SU-DHL-6 (cell line): Measurements from ENCODE around the gene UFD1.

Source experiments
- H2AFZ ChIP-seq: fragments of 200-600 bp; sonication (generic); 2 replicates; pipeline ENCODE4 v1.6.1; 2014; ENCODE audit warnings: low read depth, mild to moderate bottlenecking, moderate library complexity, mixed read lengths, antibody characterized with exemption, low read length; ENCODE audit not compliant: severe bottlenecking
- H3F3A ChIP-seq: fragments of 200-600 bp; shearing (Covaris generic); 2 replicates; pipeline ENCODE4 v1.6.0; 2016; ENCODE audit warnings: antibody characterized with exemption, mild to moderate bottlenecking; ENCODE audit not compliant: insufficient read depth
- H3K27ac ChIP-seq: fragments of 200-600 bp; sonication (generic); 2 replicates; pipeline ENCODE4 v1.5.1; 2016; ENCODE audit warnings: low read depth, mild to moderate bottlenecking, low read length, moderate library complexity, mixed read lengths
- H3K27me3 ChIP-seq: fragments of 200-600 bp; sonication (generic), shearing (Covaris generic); 2 replicates; pipeline ENCODE4 v1.6.0; 2014; ENCODE audit warnings: mild to moderate bottlenecking, low read length
- H3K36me3 ChIP-seq: fragments of 200-600 bp; sonication (generic); 2 replicates; pipeline ENCODE4 v1.6.1; 2014; ENCODE audit warnings: mild to moderate bottlenecking, low read length, mixed read lengths
- H3K4me2 ChIP-seq: fragments of 300-600, 200-600 bp; shearing (Covaris generic), sonication (generic); 2 replicates; pipeline ENCODE4 v1.6.0; 2014; ENCODE audit warnings: low read length, low read depth, mild to moderate bottlenecking; ENCODE audit not compliant: poor library complexity, severe bottlenecking
- H3K4me3 ChIP-seq: fragments of 200-600 bp; sonication (generic); 2 replicates; pipeline ENCODE4 v1.5.1; 2014; ENCODE audit warnings: antibody characterized with exemption, low read length, mild to moderate bottlenecking, mixed read lengths; ENCODE audit not compliant: insufficient read depth, poor library complexity, severe bottlenecking
- H3K79me2 ChIP-seq: fragments of 200-600 bp; sonication (generic); 2 replicates; pipeline ENCODE4 v1.6.1; 2014; ENCODE audit warnings: mild to moderate bottlenecking, low read length, moderate library complexity; ENCODE audit not compliant: insufficient read depth
- H3K9ac ChIP-seq: fragments of 200-600 bp; sonication (generic); 2 replicates; pipeline ENCODE4 v1.7.0; 2014; ENCODE audit warnings: mild to moderate bottlenecking, low read length
- H3K9me2 ChIP-seq: fragments of 200-600 bp; sonication (generic); replicated peaks from 2 replicates; pipeline ENCODE4 v1.6.1; 2014; ENCODE audit warnings: low read length; ENCODE audit not compliant: insufficient read depth
- H3K9me3 ChIP-seq: fragments of 200-600 bp; sonication (generic); 2 replicates; pipeline ENCODE4 v1.6.1; 2014; ENCODE audit warnings: low read length, mixed read lengths; ENCODE audit not compliant: insufficient read depth
- H4K20me1 ChIP-seq: fragments of 200-600 bp; sonication (generic); 2 replicates; pipeline ENCODE4 v1.6.1; 2014; ENCODE audit warnings: low read depth, mild to moderate bottlenecking, antibody characterized with exemption, low read length, moderate library complexity, mixed read lengths
- CTCF ChIP-seq: fragments of 200-600 bp; sonication (generic); IDR thresholded peaks from one replicate; pipeline ENCODE4 v1.5.1; 2017; ENCODE audit warnings: antibody characterized with exemption, mild to moderate bottlenecking, low read length, moderate library complexity; ENCODE audit not compliant: insufficient read depth, poor library complexity, severe bottlenecking
- EZH2phosphoT487 ChIP-seq: fragments of 200-600 bp; sonication (generic), shearing (Covaris generic); conservative IDR thresholded peaks from 2 replicates; pipeline ENCODE4 v1.6.1; 2018; ENCODE audit warnings: mild to moderate bottlenecking, antibody characterized with exemption, low read length, moderate library complexity, mixed read lengths

UFD1 gene

DNA sequence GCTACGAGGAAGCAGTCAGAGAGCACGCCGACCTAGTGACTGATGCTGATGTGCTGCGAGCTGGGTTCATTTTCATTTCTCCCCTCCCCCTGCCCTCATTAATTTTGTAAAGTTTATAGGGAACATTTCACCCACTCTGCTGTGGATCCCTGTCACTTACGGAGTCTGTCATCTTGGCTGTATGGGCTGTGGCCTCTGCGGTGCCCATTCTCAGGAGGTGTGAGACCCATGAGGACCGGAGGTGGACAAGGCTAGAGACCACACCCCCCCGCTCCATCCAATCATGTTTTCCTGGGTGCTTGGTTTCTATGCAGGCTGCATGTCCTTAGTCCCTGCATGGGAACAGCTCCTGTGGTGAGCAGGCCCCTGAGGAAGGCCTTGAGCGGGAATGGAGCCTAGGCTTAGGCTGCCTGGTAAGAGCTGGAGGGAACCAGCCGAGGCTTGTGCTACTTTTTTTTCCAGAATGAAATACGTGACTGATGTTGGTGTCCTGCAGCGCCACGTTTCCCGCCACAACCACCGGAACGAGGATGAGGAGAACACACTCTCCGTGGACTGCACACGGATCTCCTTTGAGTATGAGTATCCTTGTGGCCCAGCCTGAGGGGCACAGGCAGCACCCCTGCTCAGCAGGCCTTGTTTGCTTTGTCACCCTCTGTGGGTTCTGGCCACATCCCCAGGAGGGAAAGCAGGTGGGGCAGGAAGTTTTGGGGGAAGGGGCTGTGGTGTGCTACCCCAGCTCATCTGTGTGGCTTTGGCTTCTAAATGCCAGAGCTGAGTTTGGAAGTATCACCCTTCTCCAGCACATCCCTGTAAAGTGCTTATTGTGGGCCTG is 26.1 kb upstream of the UFD1 start:
- no peak overlapping the region for H3K4me2 ChIP-seq
- no peaks in the 10 kb centered on the region for H4K20me1 ChIP-seq
- TF ChIP-seq EZH2phosphoT487 = no peak
- TF ChIP-seq CTCF = no peak
- H3K9ac ChIP-seq = no peak overlapping the region
- no peaks in the 10 kb centered on the region for H3K9me2 ChIP-seq
- no peaks in the 10 kb centered on the region for H3K27me3 ChIP-seq
- no peaks in the 10 kb centered on the region for H3K9me3 ChIP-seq
- no peak overlapping the region for H3K4me3 ChIP-seq
- no peak overlapping the region for H2AFZ ChIP-seq
- H3K36me3 ChIP-seq = no peaks in the 10 kb centered on the region
- no peaks in the 10 kb centered on the region for H3K79me2 ChIP-seq
- H3K27ac ChIP-seq = no peak overlapping the region
- H3F3A ChIP-seq = no peaks in the 10 kb centered on the region

DNA sequence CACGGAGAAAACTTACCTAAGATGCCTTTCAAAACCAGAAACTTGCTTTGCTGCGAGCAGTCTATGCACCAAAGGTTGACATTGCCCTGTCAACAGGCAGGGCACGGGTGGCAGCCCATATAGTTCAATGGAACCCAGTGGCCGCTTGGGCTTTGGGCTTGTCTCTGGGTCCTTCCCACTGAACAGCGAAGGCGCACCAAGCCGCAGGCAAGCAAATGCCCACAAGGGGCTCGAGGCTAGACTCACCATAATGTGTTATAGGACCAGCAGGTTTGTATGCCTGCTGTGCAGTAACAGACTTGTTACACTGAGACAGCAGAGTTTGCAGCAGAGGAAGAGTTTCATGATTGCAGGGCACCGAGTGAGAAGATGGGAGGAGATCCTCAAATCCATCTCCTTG is 24.9 kb upstream of the UFD1 start:
- Histone ChIP-seq H4K20me1 (no peaks in the 10 kb centered on the region), H3K9me3 (no peaks in the 10 kb centered on the region), H3K9ac (no peak overlapping the region), H3K4me2 (no peak overlapping the region), H2AFZ (no peak overlapping the region), H3K4me3 (no peak overlapping the region), H3K79me2 (no peaks in the 10 kb centered on the region), H3F3A (no peaks in the 10 kb centered on the region), H3K27ac (no peak overlapping the region), H3K9me2 (no peaks in the 10 kb centered on the region), H3K27me3 (no peaks in the 10 kb centered on the region), H3K36me3 (no peaks in the 10 kb centered on the region)
- no peak for TF ChIP-seq CTCF
- TF ChIP-seq EZH2phosphoT487 = no peak

DNA sequence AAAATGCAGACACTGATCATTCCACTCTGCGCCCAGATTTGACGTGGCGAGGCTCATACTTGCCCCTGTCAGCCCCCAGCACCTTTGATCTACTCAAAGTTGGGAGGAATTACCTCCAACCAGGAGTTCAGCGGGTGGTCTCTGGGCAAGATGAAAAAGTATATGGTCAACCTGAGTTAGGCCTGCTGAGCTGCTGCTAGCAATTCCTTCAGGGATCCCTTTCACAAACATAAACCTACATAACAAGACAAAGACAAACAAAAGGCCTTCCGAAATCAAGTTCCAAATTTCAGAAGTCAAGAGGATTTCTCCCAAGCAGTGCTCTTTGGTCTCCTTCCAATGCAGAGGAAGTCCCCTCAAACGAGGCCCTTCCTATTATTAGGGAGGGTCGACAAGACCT is 24.4 kb upstream of the UFD1 start:
- Histone ChIP-seq H3K27me3 (no peaks in the 10 kb centered on the region), H3K79me2 (no peaks in the 10 kb centered on the region), H4K20me1 (no peaks in the 10 kb centered on the region), H3K4me3 (no peak overlapping the region), H3K27ac (no peak overlapping the region), H3K9me3 (no peaks in the 10 kb centered on the region), H3F3A (no peaks in the 10 kb centered on the region), H3K36me3 (no peaks in the 10 kb centered on the region), H3K9ac (no peak overlapping the region), H2AFZ (no peak overlapping the region), H3K9me2 (no peaks in the 10 kb centered on the region), H3K4me2 (no peak overlapping the region)
- TF ChIP-seq EZH2phosphoT487 (no peak), CTCF (no peak)
